ENCODE results near the gene YPEL3. TPM values are rescaled to one million over a fixed set of nuclear protein-coding genes. Genes with fewer than 3 reads are reported as not detected.
"Not testable (repeated sequence)": the region's sequence is repeated elsewhere in the genome, so short reads cannot be mapped to it uniquely, and the experiment has no call there.

Gene YPEL3, protein sequence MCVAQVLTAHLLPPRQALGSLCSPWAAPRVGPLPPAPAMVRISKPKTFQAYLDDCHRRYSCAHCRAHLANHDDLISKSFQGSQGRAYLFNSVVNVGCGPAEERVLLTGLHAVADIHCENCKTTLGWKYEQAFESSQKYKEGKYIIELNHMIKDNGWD
- 10 to 100 TPM; 13.3 to 13.6 TPM for total RNA-seq

DNA sequence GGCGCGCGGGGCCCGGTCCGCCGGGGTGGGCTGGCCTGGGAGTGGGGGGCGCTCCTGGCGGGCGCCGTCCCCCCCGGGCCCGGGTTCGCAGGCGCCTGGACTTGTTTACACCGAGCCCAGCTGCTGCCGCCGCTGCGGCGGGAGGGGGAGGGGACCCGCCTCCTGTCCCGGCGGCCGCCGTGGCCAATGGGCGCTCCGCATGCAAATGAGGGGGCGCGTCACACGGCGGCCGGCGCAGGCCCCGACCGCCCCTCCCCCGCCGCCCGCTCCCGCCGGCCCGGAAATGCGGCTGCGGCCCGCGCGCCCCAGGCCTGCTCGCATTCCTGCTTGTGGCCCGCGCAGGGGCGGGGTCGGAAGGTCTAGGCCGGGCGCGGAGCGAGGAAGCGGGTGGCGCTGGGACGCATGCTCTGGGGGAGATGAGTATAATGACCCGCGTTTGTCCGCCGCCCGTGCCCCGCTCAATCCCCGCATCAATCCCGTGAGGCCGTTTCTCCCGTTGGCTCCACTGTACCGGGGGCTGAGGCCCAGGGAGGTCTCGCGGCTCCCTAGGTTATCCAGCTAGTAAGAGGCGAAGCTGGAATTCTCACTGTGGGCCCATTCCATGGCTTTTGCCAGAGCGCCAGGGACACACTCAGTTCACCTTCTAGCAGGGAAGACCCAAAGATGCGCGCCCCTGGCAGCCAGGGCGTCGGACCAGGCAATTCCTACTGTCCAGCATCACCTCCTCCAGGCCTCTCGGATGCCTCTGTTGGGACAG lies at the start of gene YPEL3:
Gene YPEL3 (minus strand): TSS at position 109 of the 757 bp plus-strand sequence. CDS start 731 bp downstream, outside the sequence.
- ChIA-PET CTCF (interaction anchor here (0.8 kb wide), 1 partner anchor 275 kb away, joined by 3 read pairs; no protein-coding TSS in a partner anchor), POLR2A (interaction anchor here (0.6 to 1.3 kb wide), 2 partner anchors 87 to 345 kb away, joined by 3 to 5 read pairs; partner anchors contain the start of gene CORO1A)

DNA sequence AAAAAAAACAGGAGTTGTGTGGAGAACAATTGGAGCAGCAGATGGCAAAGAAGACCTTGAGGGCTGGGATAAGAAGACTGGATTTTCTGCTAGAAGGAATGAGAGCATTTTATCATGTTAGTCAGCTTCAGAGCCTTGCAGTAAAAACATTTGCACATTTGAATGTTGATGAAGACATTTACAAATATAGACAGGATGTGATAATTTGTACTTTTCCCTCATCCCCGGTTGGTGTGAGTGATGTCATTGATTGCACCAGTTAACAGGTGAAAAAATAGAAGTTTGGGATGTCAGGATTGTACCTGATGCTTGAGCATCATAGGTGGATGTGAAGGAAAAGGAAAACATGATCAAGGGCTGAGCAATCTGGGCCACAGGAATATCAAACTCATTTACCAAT lies 49.6 kb upstream of the YPEL3 start:
- ChIA-PET POLR2A (no interaction called here), CTCF (interaction anchor here (0.7 kb wide), 1 partner anchor 304 kb away, joined by 3 read pairs; no protein-coding TSS in a partner anchor)

DNA sequence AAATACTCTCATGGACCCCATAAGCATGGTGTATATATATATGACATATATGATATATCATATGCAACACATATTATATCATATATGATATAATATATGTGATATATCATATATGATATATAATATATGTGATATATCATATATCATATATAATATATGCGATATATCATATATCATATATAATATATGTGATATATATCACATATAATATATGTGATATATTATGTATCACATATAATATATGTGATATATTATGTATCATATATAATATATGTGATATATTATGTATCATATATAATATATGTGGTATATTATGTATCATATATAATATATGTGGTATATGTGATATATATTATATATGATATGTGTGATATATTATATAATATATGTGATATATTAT lies 48.9 kb upstream of the YPEL3 start:
- ChIA-PET CTCF (no interaction called here), POLR2A (no interaction called here)

DNA sequence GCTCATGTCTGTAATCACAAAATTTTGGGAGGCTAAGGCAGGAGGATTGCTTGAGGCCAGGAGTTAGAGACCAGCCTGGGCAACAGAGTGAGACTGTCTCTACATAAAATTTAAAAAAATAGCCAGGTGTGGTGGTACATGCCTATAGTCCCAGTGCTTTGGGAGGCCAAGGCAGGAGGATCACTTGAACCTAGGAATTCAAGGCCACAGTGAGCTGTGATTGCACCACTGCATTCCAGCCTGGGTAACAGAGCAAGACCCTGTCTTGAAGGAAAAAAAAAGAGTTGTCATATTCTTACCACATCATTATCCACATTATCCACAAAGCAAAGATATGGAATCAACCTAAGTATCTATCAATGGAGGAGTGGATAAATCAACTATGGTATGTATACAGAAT lies 48.0 kb upstream of the YPEL3 start:
- POLR2A ChIA-PET: no interaction called here
- CTCF ChIA-PET: interaction anchor here (1.6 to 2.1 kb wide), 2 partner anchors 39 to 42 kb away, joined by 7 to 8 read pairs; partner anchors contain the start of gene CORO1A

DNA sequence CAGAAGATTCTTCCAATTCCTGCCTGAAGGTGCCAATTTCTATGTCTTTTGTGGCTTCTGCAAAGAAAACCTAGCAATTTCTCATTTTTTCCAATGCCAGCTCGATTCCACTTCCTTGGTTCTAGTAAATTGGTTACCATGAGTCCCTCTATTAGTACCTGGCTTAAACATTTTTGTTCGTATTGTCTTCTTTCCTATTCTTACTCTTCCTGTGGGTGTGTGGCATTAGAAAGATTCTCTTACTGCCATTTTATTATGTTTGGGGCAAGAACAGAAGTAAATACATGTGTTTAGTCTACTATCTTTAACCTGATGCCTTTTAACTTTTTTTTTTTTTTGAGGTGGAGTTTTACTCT lies 47.3 kb upstream of the YPEL3 start:
- CTCF ChIA-PET: interaction anchor here (1.1 to 2.1 kb wide), 6 partner anchors 13 to 473 kb away, joined by 3 to 8 read pairs (median 4); partner anchors contain the start of gene CORO1A

DNA sequence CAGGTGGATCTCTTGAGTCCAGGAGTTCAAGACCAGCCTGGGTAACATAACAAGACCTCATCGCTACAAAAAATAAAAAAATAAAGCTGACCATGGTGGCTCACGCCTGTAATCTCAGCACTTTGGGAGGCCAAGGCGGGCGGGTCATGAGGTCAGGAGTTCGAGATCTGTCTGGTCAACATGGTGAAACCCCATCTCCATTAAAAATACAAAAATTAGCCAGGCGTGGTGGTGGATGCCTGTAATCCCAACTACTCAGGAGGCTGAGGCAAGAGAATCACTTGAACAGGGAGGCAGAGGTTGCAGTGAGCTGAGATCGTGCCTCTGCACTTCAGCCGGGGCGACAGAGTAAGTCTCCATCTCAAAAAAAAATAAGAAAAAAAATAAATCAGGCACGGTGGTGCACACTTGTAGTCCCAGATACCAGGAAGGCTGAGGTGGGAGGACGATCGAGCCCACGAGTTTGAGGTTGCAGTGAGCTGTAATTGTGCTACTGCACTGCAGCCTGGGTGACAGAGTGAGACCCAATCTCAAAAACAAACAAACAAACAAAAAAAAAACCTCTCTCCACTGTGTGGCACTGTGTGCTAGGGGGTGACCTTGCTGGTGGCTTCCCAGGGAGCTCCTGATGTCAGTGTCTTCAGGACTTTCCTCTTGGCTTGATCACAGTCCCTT lies 46.8 kb upstream of the YPEL3 start:
- POLR2A ChIA-PET: no interaction called here
- CTCF ChIA-PET: interaction anchor here (1.1 to 2.1 kb wide), 6 partner anchors 12 to 473 kb away, joined by 3 to 8 read pairs (median 4); partner anchors contain the start of gene CORO1A

More for the DNA sequence above, 47.3 kb upstream of the YPEL3 start:
- POLR2A ChIA-PET: no interaction called here

DNA sequence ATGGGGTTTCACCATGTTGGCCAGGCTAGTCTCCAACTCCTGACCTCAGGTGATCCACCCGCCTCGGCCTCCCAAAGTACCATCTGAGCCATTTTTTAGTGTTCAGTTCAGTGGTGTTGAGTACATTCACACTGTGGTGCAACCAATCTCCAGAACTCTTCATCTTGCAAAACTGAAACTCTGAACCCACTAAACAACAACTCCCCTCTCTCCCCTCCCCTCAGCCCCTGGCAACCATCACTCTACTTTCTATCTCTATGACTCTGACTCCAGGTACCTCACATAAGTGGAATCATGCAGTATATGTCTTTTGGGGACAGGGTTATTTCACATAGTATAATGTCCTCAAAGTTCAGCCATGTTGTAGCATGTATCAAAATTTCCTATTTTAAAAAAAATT lies 45.7 kb upstream of the YPEL3 start:
- ChIA-PET POLR2A (no interaction called here), CTCF (interaction anchor here (0.7 kb wide), 1 partner anchor 43 kb away, joined by 7 read pairs; no protein-coding TSS in a partner anchor)

DNA sequence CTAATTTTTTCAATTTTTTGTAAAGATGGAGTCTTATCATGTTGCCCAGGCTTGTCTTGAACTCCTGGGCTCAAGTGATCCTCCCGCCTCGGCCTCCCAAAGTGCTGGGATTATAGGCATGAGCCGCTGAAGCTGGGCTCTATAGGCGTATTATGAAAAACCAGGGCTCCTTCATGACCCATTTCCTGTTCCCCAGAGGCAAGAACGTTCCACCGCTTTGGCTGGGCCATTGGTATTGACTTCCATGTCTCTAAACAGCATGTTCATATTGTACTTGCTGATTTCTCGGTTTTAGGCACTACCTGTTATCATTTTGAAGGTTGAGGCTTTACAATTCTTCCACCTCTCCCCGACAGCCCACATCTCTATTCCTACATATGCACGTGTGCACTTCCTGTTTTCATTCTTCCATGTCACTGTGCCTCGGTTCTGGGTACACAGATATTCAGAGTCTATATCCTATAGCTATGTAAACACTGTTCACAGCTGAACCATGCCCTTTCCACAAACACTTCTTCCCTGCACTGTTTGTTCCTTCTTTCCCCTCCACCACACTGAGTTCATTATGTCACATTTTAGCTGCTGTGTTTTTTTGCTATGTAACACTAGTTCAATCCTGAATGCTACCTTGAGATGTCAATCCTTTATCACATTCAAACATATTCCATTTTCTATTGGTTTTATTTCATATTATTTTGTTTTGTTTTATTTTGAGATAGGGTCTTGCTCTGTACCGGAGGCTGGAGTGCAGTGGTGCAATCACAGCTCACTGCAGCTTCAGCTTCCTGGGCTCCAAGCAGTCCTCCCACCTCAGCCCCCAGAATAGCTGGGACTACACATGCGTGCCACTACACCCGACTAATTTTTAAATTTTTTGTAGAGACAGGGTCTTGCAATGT lies 43.8 kb upstream of the YPEL3 start:
- ChIA-PET CTCF (interaction anchor here (0.6 to 1.0 kb wide), 2 partner anchors 35 to 48 kb away, joined by 3 read pairs; partner anchors contain the start of gene TBX6), POLR2A (no interaction called here)

DNA sequence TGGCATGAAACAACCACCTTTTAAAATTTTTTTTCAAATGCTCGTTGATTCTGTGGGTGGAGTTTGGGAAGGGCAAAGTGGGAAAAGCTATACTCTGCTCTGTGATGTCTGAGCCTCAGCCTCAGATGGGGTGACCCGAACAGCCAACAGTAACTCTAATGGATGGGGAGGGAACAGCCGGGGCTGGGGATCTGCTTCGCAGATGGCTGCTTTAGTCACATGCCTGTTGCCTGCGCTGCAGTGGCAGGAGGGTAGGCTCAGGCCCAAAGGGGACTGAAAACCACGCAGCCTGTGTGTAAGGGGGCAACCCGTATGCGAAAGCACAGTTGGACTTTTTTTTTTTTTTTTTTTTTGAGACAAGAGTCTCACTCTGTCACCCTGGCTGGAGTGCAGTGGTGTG lies 41.9 kb upstream of the YPEL3 start:
- POLR2A ChIA-PET: no interaction called here

DNA sequence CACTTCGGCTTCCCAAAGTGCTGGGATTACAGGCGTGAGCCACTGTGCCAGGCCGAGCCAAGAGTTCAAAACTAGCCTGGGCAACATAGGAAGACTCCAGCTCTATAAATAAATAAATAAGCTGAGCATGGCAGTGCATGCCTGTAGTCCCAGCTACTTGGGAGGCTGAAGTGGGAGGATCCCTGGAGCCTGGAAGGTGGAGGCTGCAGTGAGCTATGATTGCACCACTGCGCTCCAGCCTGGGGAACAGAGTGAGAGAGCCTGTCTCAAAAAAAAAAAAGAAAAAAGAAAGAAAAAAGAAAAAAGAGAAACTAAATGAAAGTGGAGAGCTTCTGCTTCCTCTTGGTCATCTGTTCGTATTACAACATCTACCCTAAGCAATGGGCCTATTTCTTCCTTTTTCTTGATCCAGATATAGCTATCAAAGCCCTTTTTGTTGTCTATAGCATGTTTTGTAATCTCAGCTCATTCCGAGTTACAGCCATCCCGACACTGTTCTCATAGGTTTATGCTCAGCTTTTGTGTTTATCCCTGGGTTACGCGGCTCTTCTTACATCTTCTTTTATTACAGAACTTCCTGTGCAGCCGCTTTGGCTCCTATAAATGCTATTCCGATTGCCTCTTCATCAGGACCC lies 41.1 kb upstream of the YPEL3 start:
- CTCF ChIA-PET: interaction anchor here (1.0 kb wide), 1 partner anchor 45 kb away, joined by 4 read pairs; no protein-coding TSS in a partner anchor
- POLR2A ChIA-PET: interaction anchor here (1.0 kb wide), 1 partner anchor 46 kb away, joined by 3 read pairs; the partner anchor contains the start of gene CORO1A

More for the DNA sequence above, 41.9 kb upstream of the YPEL3 start:
- CTCF ChIA-PET: interaction anchor here (0.6 to 1.0 kb wide), 2 partner anchors 44 to 343 kb away, joined by 3 to 4 read pairs; no protein-coding TSS in a partner anchor

DNA sequence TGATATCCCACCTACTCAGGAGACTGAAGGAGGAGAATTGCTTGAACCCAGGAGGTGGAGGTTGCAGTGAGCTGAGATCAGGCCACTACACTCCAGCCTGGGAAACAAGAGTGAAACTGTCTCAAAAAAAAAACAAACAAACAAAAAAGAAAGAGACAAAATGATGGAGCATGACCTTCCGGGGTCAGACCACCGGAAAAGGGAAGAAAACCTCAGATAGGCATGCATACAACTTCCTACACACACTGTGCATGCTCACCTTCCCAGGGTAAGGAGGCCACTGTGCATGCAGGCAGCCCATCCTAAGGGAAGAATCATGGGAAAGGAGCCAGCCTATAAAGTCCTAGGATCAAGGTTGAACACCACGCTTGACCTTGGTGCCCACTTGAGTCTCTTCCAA lies 36.6 kb upstream of the YPEL3 start:
- POLR2A ChIA-PET: no interaction called here
- CTCF ChIA-PET: interaction anchor here (0.6 kb wide), 1 partner anchor 17 kb away, joined by 3 read pairs; no protein-coding TSS in a partner anchor

DNA sequence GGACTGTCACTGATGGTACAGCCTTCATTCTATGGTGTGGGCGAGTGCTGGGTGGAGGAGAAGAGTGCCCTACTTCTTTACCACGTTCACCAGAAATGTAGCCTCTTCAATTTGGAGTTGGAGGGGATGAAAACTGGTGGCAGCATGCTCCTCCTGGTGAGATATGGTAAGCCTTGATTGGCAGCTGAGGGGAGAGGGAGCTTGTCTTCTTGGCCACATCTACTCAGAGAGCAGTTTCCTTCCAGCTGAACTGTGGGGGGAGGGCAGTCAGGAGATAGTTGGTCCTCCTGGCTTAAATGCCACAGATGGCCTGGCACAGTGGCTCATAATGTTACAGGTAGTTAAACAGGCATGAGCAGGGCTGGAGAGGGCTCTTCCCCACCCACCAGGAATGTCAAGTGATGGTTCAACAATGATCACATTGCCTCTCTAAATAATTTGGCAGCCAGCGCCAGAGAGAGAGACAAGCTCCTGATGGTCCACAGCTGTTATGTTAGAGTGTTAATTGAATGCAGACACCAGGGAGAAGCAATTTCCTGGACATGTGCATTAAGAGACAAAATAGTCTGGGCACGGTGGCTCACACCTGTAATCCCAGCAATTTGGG lies 36.0 kb upstream of the YPEL3 start:
- ChIA-PET CTCF (no interaction called here), POLR2A (interaction anchor here (0.6 kb wide), 1 partner anchor 468 kb away, joined by 3 read pairs; no protein-coding TSS in a partner anchor)

DNA sequence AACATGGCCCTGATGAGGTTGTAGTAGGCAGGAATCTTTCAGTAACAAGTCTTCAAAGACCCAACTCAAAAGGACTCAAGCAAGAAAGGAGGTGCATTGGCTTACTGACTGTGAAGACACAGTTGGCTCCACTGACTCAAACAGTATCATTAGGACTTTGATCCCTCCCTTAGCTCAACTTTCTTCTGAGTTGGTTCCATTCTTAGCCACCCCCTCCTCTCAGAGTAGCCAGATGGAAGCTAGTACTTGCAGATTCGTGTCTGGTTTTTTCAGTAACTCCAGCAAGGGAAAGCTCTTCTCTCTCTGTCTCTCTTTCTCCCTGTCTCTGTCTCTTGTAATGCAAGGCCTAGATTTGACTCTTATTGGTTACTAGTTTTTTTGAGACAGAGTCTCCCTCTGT lies 32.0 kb upstream of the YPEL3 start:
- ChIA-PET CTCF (no interaction called here), POLR2A (no interaction called here)

DNA sequence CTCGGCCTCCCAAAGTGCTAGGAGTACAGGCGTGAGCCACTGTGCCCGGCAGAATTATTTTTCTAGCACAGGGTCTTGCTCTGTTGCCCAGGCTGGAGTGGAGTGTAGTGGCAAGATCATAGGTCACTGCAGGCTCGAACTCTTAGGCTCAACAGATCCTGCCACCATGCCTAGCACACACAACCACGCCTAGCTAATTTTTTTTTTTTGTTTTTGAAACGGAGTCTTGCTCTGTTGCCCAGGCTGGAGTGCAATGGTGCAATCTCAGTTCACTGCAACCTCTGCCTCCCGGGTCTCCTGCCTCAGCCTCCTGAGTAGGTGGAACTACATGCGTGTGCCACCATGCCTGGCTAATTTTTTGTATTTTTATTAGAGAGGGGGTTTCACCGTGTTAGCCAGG lies 29.7 kb upstream of the YPEL3 start:
- POLR2A ChIA-PET: not testable (repeated sequence)
- CTCF ChIA-PET: interaction anchor here (1.1 kb wide), 1 partner anchor 33 kb away, joined by 4 read pairs; no protein-coding TSS in a partner anchor

DNA sequence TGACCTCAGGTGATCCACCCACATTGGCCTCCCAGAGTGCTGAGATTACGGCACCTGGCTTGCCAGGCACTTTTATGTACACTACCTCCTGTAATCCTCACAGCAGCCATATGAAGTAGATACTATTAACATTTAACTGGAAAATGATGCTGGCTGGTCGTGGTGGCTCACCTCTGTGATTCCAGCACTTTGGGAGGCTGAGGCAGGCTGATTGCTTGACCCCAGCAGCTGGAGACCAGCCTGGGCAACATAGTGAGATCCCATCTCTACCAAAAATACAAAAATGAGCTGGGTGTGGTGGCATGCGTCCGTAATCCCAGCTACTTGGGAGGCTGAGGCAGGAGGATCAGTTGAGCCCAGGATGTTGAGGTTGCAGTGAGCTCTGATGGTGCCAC lies 29.0 kb upstream of the YPEL3 start:
- ChIA-PET POLR2A (interaction anchor here (0.9 kb wide), 1 partner anchor 32 kb away, joined by 3 read pairs; no protein-coding TSS in a partner anchor), CTCF (no interaction called here)

DNA sequence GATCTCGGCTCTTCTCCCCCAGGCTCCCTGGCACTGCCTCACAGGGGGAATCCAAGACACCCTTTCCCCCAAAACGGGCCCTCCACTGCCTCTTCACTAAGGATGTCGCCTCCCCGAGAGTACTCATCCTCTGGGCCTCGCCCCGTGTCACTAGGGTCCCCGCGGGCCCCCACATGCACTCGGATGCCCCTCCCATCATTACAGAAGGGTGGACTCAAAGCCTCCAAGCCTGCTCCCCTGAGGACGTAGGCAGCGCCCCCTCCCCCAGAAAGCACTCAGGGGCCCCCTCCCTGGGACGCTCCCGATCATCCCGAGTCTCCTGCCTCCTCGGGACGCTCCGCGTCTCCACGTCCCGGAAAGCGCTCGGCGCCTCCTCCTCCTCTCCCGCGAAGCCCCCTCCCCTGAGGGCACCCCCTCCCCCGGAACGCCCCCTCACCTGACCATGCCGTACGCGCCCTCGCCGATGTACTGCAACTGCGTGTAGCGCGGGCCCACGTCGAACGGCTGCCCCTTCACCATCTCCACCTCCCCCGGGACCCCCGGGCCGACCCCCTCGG lies 26.7 kb upstream of the YPEL3 start:
- CTCF ChIA-PET: interaction anchor here (1.0 to 1.5 kb wide), 3 partner anchors 29 to 65 kb away, joined by 3 to 6 read pairs (median 4); no protein-coding TSS in a partner anchor
- POLR2A ChIA-PET: interaction anchor here (1.0 kb wide), 1 partner anchor 61 kb away, joined by 3 read pairs; the partner anchor contains the start of gene CORO1A
